Transverse colon (tissue), 4 donors: ENCODE data around the gene TMEM92.

ENCODE experiments used
- EP300 ChIP-seq: sonication (generic); formaldehyde crosslinking; IDR thresholded peaks from one replicate; pipeline ENCODE4 v1.6.1; 2017; ENCODE audit warnings: antibody characterized with exemption, low read depth
- POLR2A ChIP-seq: fragments of 450-650 bp; IDR thresholded peaks from one replicate; pipeline ENCODE4 v1.6.1; 2016; ENCODE audit warnings: antibody characterized with exemption, mild to moderate bottlenecking, moderate library complexity
- POLR2AphosphoS5 ChIP-seq, 3 donors: sonication (generic); formaldehyde crosslinking; IDR thresholded peaks; one replicate each; pipeline ENCODE4 v1.6.1; 2016; ENCODE audit warnings: antibody characterized with exemption in 3 of 3
- TF ChIP-seq, protein P1 (sequence below), 5 experiments: fragments of 200-600 bp in 3 of 5; fragments of 450-650 bp in 2 of 5; sonication (generic) in 3 of 5; IDR thresholded peaks; 1 replicate in 2 of 5; 2 replicates in 3 of 5; pipeline ENCODE4 v1.5.1; 2016 to 2017; ENCODE audit warnings: antibody characterized with exemption in 5 of 5, inconsistent platforms in 3 of 5, mild to moderate bottlenecking in 2 of 5, moderate library complexity in 1 of 5

DNA sequence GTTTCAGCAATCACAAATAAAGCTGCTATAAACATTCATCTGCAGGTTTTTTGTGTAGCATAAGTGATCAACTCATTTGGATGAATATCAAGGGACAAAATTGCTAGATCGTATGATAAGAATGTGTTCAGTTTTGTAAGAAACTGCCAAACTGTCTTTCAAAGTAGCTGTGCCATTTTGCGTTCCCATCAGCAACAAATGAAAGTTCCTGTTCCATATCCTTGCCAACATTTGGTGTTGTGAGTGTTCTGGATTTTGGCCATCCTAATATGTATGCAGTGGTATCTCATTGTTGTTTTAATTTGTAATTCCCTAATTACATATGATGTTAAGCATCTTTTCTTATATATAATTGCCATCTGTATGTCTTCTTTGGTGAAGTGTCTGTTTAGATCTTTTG is 36.4 kb upstream of the TMEM92 start:
- TF ChIP-seq, protein P1, sequence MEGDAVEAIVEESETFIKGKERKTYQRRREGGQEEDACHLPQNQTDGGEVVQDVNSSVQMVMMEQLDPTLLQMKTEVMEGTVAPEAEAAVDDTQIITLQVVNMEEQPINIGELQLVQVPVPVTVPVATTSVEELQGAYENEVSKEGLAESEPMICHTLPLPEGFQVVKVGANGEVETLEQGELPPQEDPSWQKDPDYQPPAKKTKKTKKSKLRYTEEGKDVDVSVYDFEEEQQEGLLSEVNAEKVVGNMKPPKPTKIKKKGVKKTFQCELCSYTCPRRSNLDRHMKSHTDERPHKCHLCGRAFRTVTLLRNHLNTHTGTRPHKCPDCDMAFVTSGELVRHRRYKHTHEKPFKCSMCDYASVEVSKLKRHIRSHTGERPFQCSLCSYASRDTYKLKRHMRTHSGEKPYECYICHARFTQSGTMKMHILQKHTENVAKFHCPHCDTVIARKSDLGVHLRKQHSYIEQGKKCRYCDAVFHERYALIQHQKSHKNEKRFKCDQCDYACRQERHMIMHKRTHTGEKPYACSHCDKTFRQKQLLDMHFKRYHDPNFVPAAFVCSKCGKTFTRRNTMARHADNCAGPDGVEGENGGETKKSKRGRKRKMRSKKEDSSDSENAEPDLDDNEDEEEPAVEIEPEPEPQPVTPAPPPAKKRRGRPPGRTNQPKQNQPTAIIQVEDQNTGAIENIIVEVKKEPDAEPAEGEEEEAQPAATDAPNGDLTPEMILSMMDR (IDR thresholded peaks at IDR 0.05): no peak
- TF ChIP-seq POLR2A (no peak), POLR2AphosphoS5 (IDR thresholded peaks at IDR 0.05) (no peak), EP300 (no peak)
